Right lobe of liver (tissue), 4 donors: Measurements from ENCODE around the gene CACNA2D2.

Experiments
- CTCF ChIP-seq, 4 donors: fragments of 200-600 bp in 3 of 4; fragments of 450-650 bp in 1 of 4; IDR thresholded peaks; one replicate each; pipeline versions ENCODE4 v1.5.1 to v1.8.0; 2016 to 2022; ENCODE audit warnings: antibody characterized with exemption in 4 of 4, mild to moderate bottlenecking in 2 of 4
- POLR2A ChIP-seq: fragments of 450-650 bp; IDR thresholded peaks from one replicate; pipeline ENCODE4 v1.6.1; 2017; ENCODE audit warnings: antibody characterized with exemption, mild to moderate bottlenecking
- donor health status: DM: no; HTN: no; CAD: no.
- donor health status: DM: no; HTN: no; CAD: no.
- donor health status: DM: no; HTN: yes; CAD: no.

- no peak for TF ChIP-seq POLR2A
- no peak for TF ChIP-seq CTCF (IDR thresholded peaks at IDR 0.05)
Observed at GRCh38 chr3:50481992-50482391, 21.4 kb downstream of the CACNA2D2 start.
